GM19397 (cell line): ENCODE results near the gene KHK.
A peak's percentile ranks its signal among the peaks of the same experiment; 100 is the strongest.

Experiments
- ATAC-seq: cut with Tn5 transposase; IDR thresholded peaks from one replicate; pipeline ENCODE4 v1.9.1; 2021; ENCODE audit warnings: mild to moderate bottlenecking, moderate library complexity; ENCODE audit not compliant: unreplicated experiment

The KHK gene

DNA sequence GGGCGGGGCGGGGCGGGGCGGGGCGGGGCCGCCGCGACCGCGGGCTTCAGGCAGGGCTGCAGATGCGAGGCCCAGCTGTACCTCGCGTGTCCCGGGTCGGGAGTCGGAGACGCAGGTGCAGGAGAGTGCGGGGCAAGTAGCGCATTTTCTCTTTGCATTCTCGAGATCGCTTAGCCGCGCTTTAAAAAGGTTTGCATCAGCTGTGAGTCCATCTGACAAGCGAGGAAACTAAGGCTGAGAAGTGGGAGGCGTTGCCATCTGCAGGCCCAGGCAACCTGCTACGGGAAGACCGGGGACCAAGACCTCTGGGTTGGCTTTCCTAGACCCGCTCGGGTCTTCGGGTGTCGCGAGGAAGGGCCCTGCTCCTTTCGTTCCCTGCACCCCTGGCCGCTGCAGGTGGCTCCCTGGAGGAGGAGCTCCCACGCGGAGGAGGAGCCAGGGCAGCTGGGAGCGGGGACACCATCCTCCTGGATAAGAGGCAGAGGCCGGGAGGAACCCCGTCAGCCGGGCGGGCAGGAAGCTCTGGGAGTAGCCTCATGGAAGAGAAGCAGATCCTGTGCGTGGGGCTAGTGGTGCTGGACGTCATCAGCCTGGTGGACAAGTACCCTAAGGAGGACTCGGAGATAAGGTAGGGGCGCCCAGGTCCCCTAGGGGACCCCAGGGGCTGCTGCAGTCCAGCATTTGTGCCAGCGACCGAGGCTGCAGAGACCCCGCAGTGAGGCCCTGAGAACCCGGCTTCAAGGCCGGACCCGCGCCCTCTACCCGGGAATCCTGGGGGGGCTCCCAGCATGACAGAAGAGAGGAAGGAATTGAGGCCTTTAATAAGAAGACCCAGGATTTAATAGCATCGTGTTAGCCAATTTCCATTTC is at the start of gene KHK:
TSS of gene KHK (plus strand) at position 49 of the 870 bp plus-strand sequence. CDS start at position 537, 488 bp downstream.
- peak; percentile 5 for ATAC-seq

DNA sequence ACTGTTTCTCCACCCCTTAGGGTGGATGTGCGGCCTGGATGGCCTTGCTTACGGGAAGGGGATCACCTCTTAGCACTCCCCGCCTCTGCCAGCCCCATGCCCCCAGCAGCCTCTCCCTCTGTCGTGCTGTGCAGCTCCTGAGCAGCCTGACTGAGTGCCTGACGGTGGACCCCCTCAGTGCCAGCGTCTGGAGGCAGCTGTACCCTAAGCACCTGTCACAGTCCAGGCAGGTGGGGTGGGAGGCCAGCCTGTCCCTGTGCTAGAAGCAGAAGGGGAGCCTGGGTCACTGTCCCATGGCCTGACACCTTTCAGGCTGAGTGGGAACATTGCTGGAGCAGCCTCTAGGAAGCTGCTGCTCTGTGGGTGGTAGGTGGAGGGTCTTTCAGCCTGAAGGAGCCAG is 48.6 kb upstream of the KHK start:
- no peak for ATAC-seq

DNA sequence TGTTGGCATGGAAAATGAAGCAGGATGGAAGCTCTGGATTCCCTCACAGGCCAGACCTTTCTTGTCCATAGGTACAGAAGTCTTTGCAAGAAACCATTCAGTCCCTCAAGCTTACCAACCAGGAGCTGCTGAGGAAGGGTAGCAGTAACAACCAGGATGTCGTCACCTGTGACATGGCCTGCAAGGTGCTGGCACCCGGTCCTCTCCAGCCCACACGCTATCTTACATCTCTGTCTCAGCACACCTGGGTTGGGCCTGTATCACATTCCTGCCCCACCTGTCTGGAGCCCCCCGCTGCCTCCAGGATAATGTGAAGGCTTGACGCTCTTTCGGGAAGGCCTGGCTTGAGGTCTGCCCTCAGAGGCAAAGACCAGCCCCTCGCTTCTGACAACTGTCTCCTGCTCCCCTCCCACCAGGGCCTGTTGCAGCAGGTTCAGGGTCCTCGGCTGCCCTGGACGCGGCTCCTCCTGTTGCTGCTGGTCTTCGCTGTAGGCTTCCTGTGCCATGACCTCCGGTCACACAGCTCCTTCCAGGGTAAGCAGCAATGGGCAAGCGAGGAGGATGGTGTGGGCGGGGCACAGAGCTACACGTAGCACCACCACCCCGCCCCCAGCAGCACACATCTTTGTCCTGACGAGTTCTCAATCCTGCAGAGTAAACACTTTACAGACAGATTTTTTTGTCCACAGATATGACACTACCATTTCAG is 47.8 kb upstream of the KHK start:
- ATAC-seq: no peak

- ATAC-seq: no peak
These were observed 47.1 kb upstream of the KHK start for GRCh38 chr2:27039426-27039825.

- no peak for ATAC-seq
These were observed 46.7 kb upstream of the KHK start for GRCh38 chr2:27039871-27040270.

DNA sequence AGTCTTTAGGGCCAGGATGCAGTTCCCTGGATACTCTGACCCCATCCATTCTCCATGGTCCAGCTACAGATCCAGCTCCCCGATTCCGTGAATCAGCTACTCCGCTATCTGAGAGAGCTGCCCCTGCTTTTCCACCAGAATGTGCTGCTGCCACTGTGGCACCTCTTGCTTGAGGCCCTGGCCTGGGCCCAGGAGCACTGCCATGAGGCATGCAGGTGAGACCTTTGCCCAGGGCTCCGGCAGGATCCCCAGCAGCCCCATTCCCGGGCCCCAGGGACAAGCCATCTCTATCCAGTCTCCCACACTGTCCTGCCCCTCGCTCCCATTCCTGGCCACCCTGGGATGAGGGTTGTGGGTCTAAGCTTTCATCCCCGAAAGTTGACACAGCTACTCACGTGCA is 46.3 kb upstream of the KHK start:
- ATAC-seq: no peak

- ATAC-seq: no peak
These were observed 44.8 kb upstream of the KHK start for GRCh38 chr2:27041752-27042151.

DNA sequence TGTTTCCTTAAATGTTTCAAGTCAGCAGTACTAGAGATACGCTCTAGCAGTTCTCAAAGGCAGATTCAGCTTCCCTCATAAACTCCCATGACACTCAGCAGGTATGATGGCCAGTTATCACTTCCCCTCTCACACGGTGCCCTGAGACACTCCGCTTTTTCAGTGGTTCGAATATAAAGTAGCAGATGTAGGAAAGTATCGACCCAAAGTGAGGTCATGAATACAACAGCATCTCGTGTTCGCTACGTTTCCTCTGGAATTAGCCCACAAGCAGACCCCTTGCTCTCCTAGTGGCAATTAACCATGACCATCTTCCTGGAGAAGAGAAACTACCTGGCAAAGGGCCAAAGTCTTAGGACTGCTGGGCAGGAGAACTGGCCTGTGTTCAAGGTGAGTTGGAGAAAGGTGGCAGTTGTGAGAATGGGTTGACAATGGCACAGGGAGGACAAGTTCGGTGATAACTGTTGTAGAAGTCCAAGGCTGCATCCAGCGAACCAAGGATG is 44.4 kb upstream of the KHK start:
- ATAC-seq: no peak

DNA sequence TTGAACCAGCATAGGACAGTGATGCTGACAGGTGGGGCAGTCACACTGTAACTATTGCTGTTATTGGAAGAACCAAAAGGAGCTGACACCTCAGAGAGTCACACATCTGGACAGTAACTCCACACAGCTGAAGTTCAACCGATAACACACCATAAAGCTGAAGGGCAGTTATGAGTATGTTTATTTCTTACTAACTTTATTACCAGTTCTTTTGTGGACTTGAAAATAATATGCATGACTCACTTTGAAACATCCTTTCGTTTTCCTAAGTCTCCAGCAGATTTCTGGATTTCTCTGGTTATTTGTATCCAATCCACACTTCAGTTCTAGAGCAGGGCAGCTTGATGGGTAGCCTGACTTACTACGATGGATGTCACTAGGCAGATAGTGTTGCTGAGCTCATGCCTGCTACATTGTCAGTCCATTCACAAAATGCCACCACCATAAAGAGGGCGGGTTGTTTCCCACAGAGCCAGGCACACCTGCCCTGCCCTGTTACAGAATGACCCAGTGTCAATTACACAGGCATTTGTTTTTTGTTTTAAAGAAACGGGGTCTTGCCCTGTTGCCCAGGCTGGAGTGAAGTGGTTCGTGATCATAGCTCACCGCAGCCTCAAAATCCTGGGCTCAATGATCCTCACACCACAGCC is 43.5 kb upstream of the KHK start:
- ATAC-seq: no peak

DNA sequence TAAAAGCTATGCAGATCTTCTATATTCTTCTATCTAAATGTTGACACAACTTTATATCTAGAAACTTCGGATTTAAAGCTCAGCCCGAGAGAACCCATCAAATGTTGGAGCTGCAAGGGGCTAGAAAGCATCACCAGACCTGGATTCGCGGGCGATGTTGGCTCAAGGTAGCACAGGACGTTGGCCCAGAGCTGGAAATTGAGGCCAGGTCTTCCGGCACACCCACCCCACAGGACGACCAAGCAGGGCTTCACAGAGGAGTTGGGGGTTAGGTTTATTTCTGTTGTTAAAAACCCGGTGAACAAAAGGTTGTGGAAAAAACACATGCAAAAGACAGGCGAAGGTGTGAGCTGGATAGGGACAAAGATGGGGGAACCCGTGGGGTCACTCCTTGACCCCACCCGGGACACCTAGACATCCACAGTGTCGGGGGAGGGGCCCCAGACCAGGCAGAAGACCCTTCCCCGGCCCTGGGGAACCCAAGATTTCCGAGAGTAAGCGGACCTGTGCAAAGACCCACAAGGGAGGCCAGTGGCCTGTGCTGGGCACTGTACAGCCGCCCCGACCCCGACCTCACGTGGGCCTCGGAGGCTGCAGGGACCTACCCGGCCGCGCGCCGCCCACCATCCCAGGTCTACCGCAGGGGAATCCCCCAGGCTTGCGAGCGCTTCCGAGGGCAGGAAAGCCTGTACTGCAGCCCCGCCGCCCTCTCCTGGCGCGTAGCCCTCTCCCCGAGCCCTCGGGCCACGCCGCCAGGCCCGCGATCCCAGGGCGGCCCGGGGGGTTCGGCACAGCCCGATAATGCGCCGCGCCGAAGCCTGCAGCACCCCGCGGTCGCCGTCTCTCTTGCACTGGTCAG is 36.9 kb upstream of the KHK start:
- peak; percentile 15 for ATAC-seq

GRCh38 chr2:27050281-27050995 is 36.1 kb upstream of the KHK start:
- peak; percentile 47 for ATAC-seq

GRCh38 chr2:27050996-27051901 is 35.3 kb upstream of the KHK start, which contains the start of gene AGBL5:
Gene AGBL5, plus strand, starts transcription at chr2:27051668. Its CDS starts 1,291 bp downstream, at chr2:27052959.
- ATAC-seq: peak; percentile 66

- no peak for ATAC-seq
These were observed 34.5 kb upstream of the KHK start for GRCh38 chr2:27051902-27052645.

DNA sequence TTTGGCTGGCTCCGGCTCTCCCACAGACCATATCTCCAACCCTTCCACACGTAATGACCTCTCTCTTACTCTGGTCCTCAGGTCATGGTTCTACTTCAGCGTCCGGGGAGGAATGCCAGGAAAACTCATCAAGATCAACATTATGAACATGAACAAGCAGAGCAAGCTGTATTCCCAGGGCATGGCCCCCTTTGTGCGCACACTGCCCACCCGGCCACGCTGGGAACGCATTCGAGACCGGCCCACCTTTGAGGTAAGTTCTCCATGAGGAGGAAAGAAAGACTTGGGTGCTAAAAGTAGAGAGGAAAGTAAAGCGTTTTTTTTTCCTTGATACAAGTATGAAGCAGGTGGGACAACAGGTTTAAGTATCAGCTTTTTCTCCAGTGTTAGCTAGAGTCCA is 33.3 kb upstream of the KHK start:
- ATAC-seq: no peak

DNA sequence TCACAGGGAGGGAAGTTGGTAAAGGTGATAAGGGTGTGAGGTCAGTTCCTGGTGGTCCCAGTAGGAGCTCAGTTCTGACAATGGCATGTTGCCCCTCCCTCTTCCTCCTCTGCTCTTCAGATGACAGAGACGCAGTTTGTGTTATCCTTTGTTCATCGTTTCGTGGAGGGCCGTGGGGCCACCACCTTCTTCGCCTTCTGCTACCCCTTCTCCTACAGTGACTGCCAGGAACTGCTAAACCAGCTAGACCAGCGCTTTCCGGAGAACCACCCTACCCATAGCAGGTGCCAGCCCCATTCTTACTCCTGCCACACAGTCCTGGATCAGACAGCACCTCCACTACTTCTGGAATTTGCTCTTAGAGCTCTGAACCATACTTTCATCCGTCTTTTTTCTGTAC is 32.8 kb upstream of the KHK start:
- no peak for ATAC-seq

- ATAC-seq: no peak
These were observed 31.9 kb upstream of the KHK start for GRCh38 chr2:27054721-27055120.

DNA sequence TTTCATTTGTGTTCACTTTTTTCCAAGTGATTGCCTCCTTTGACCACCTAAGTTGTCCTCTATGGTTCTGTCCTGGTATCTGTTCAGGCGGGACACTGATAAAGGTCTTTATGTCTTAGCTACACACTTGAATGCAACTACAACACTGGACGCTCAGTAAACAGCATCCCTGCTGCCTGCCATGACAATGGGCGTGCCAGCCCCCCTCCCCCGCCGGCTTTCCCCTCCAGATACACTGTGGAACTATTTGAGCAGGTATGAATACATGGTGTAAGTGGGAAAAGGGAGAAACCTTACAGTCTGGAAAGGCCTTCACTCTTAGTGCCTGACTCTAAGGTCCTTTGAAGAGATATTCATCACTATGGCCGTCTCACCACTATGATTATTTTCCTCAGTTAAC is 29.4 kb upstream of the KHK start:
- no peak for ATAC-seq

DNA sequence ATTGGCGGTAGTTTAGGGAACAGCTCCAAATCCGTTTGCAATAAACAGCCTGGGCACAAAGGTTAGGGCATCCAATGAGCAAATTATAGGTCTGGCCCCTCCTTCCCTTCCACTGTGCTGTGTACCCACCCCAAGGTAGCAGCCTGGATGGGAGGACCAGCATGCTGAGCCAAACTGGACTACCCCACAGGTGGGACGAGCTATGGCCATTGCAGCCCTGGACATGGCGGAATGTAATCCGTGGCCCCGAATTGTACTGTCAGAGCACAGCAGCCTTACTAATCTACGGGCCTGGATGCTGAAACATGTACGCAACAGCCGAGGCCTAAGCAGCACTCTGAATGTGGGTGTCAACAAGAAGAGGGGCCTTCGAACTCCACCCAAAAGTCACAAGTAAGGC is 28.4 kb upstream of the KHK start:
- ATAC-seq: no peak
